Sciatic nerve (tissue), 2 donors: Measurements from ENCODE around the gene FAM53A. TPM values are rescaled to one million over a fixed set of nuclear protein-coding genes. Genes with fewer than 3 reads are reported as not detected.

Experiments used
- ATAC-seq: fragments of 200-7000 bp; cut with Tn5 transposase; one replicate; pipeline ENCODE4 v1.9.1; 2020; ENCODE audit warnings: mild to moderate bottlenecking, moderate library complexity
- DNase-seq: peaks from one replicate; pipeline ENCODE4 v3.0.0-alpha.2; 2020; ENCODE audit warnings: low spot score
- intact Hi-C: fragments of 100-400 bp; cut with DNase I; formaldehyde crosslinking; loops from one replicate; pipeline ENCODE4 v1.14.2; 2022
- total RNA-seq: library from RNA; stranded (reverse); fragmentation: NEBNext Ultra II Directional; extraction: Animal tissue kit (Norgen Biotek cat#: 25700); gene quantifications from one replicate; pipeline ENCODE4 v1.2.1, GENCODE V29; 2021
- donor health status: DM: no; HTN: no; CAD: no.
- donor health status: DM: no; HTN: no; CAD: no.

FAM53A gene
- 1.9 TPM for total RNA-seq

- DNase-seq (peak; percentile 67), ATAC-seq (peak; percentile 93)
- intact Hi-C loops: no loop called here
These were observed at the start of gene FAM53A for GRCh38 chr4:1683736-1684505. Gene FAM53A, minus strand, starts transcription at chr4:1684313. Its CDS starts 15,572 bp downstream, at chr4:1668741.

GRCh38 chr4:1732911-1733310 lies 48.8 kb upstream of the FAM53A start:
- DNase-seq (no peak), ATAC-seq (no peak)
- intact Hi-C loops: no loop called here

GRCh38 chr4:1731180-1731579 lies 47.1 kb upstream of the FAM53A start:
- ATAC-seq: no peak
- DNase-seq: no peak
- intact Hi-C loops: no loop called here

GRCh38 chr4:1730532-1731135 lies 46.5 kb upstream of the FAM53A start:
- ATAC-seq (no peak), DNase-seq (no peak)
- intact Hi-C loops: no loop called here

- no peak for ATAC-seq
- intact Hi-C loops: loop anchor here (5.0 kb wide), 1 partner anchor 36 kb away; no protein-coding TSS in a partner anchor
- no peak for DNase-seq
These were observed 44.2 kb upstream of the FAM53A start for GRCh38 chr4:1728061-1728980.

- ATAC-seq (peak; percentile 23), DNase-seq (peak; percentile 76)
- intact Hi-C loops: loop anchor here (5.0 kb wide), 1 partner anchor 35 kb away; no protein-coding TSS in a partner anchor
These were observed 43.3 kb upstream of the FAM53A start for GRCh38 chr4:1727117-1728031.

- intact Hi-C loops: loop anchor here (5.0 kb wide), 1 partner anchor 34 kb away; no protein-coding TSS in a partner anchor
- DNase-seq: peak; percentile 94
- peak; percentile 58 for ATAC-seq
These were observed 42.2 kb upstream of the FAM53A start for GRCh38 chr4:1726146-1726934.

- no peak for ATAC-seq
- intact Hi-C loops: loop anchor here (5.0 kb wide), 1 partner anchor 33 kb away; no protein-coding TSS in a partner anchor
- DNase-seq: no peak
These were observed 41.4 kb upstream of the FAM53A start for GRCh38 chr4:1725521-1725920.

- intact Hi-C loops: no loop called here
- DNase-seq (no peak), ATAC-seq (no peak)
These were observed 39.2 kb upstream of the FAM53A start for GRCh38 chr4:1723131-1723801.

- ATAC-seq (no peak), DNase-seq (no peak)
- intact Hi-C loops: no loop called here
These were observed 38.5 kb upstream of the FAM53A start for GRCh38 chr4:1722551-1723118.

GRCh38 chr4:1721666-1722550 lies 37.8 kb upstream of the FAM53A start:
- no peak for DNase-seq
- intact Hi-C loops: no loop called here
- ATAC-seq: no peak

GRCh38 chr4:1721003-1721665 lies 37.0 kb upstream of the FAM53A start, which contains the start of the genes TACC3 and TMEM129:
Gene TACC3, plus strand, starts transcription at chr4:1721521. Its CDS starts 1,901 bp downstream, at chr4:1723422.
Gene TMEM129, minus strand, starts transcription at chr4:1721323. Its CDS starts 486 bp downstream, at chr4:1720837.
- ATAC-seq: peak; percentile 94
- intact Hi-C loops: no loop called here
- DNase-seq: peak; percentile 92

- ATAC-seq: peak; percentile 31
- intact Hi-C loops: no loop called here
- peak; percentile 76 for DNase-seq
These were observed 36.3 kb upstream of the FAM53A start for GRCh38 chr4:1720163-1720983.
